ENCODE measurements around the gene TSPAN16. TPM values are rescaled to one million over a fixed set of nuclear protein-coding genes. Genes with fewer than 3 reads are reported as not detected.

The TSPAN16 gene
- polyA plus RNA-seq, 1 experiment: not detected

GRCh38 chr19:11264452-11265176 lies 31.3 kb upstream of the TSPAN16 start:
- Histone ChIP-seq H3K4me3 (ENCODE audit: low read depth, low read length) (no peak overlapping the region), H3K27me3 (ENCODE audit: control insufficient read depth, insufficient read depth, low read length) (no peaks in the 10 kb centered on the region), H3K36me3 (ENCODE audit: control insufficient read depth, insufficient read depth, low read length) (no peaks in the 10 kb centered on the region)
- no peak for DNase-seq (ENCODE audit: low read depth)
- TF ChIP-seq, protein P1, sequence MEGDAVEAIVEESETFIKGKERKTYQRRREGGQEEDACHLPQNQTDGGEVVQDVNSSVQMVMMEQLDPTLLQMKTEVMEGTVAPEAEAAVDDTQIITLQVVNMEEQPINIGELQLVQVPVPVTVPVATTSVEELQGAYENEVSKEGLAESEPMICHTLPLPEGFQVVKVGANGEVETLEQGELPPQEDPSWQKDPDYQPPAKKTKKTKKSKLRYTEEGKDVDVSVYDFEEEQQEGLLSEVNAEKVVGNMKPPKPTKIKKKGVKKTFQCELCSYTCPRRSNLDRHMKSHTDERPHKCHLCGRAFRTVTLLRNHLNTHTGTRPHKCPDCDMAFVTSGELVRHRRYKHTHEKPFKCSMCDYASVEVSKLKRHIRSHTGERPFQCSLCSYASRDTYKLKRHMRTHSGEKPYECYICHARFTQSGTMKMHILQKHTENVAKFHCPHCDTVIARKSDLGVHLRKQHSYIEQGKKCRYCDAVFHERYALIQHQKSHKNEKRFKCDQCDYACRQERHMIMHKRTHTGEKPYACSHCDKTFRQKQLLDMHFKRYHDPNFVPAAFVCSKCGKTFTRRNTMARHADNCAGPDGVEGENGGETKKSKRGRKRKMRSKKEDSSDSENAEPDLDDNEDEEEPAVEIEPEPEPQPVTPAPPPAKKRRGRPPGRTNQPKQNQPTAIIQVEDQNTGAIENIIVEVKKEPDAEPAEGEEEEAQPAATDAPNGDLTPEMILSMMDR (IDR thresholded peaks at IDR 0.05; ENCODE audit: insufficient read depth, low read depth, low read length): no peak
- CTCF ChIA-PET: interaction anchor here (0.9 to 1.4 kb wide), 4 partner anchors 14 to 218 kb away, joined by 3 read pairs; no protein-coding TSS in a partner anchor
- POLR2A ChIA-PET: no interaction called here

GRCh38 chr19:11265177-11265784 lies 30.7 kb upstream of the TSPAN16 start:
- Histone ChIP-seq H3K36me3 (ENCODE audit: control insufficient read depth, insufficient read depth, low read length) (no peaks in the 10 kb centered on the region), H3K4me3 (ENCODE audit: low read depth, low read length) (no peak overlapping the region), H3K27me3 (ENCODE audit: control insufficient read depth, insufficient read depth, low read length) (no peaks in the 10 kb centered on the region)
- no peak for DNase-seq (ENCODE audit: low read depth)
- ChIA-PET CTCF (interaction anchor here (0.9 to 1.4 kb wide), 3 partner anchors 19 to 217 kb away, joined by 3 read pairs; no protein-coding TSS in a partner anchor), POLR2A (no interaction called here)
- TF ChIP-seq, protein P1 (IDR thresholded peaks at IDR 0.05; ENCODE audit: insufficient read depth, low read depth, low read length): no peak

GRCh38 chr19:11265785-11266236 lies 30.1 kb upstream of the TSPAN16 start:
- ChIA-PET CTCF (interaction anchor here (0.9 to 1.4 kb wide), 4 partner anchors 20 to 216 kb away, joined by 3 to 8 read pairs (median 3); no protein-coding TSS in a partner anchor), POLR2A (no interaction called here)
- TF ChIP-seq, protein P1 (IDR thresholded peaks at IDR 0.05; ENCODE audit: insufficient read depth, low read depth, low read length): no peak
- no peak for DNase-seq (ENCODE audit: low read depth)
- no peak overlapping the region for H3K4me3 ChIP-seq (ENCODE audit: low read depth, low read length)
- no peaks in the 10 kb centered on the region for H3K36me3 ChIP-seq (ENCODE audit: control insufficient read depth, insufficient read depth, low read length)
- H3K27me3 ChIP-seq (ENCODE audit: control insufficient read depth, insufficient read depth, low read length): no peaks in the 10 kb centered on the region

DNA sequence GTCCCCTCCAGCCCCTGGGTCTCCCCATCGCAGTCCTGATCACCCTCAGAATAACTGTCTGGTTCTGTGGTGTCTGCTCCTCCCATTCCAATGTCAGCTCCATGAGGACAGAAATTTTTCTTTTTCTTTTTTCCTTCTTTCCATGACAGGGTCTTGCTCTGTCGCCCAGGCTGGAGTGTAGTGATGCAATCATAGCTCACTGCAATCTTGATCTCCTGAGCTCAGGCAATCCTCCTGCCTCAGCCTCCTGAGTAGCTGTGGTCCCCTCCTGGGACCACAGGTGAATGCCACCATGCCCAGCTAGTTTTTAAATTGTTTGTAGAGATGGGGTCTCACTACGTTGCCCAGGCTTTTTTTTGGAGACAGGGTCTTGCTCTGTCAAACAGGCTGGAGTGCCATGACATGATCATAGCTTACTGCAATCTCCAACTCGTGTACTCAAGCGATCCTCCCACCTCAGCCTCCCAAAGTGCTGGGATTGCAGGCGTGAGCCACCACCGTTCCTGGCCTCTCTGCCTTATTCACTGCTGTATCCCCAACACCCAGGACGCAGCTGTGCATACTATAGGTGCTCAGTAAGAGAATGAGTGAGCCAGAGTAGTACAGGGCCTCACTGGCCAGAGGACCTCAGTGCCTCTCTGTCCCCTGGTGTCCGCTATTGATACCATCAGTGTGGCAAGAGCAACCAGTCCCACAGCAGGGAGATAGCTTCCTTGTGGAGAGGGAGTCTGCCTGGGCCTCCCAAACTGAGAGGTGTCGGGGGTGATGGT lies 28.5 kb upstream of the TSPAN16 start:
- no peak for DNase-seq (ENCODE audit: low read depth)
- TF ChIP-seq, protein P1 (IDR thresholded peaks at IDR 0.05; ENCODE audit: insufficient read depth, low read depth, low read length): no peak
- CTCF ChIA-PET: interaction anchor here (1.0 to 1.4 kb wide), 3 partner anchors 26 to 215 kb away, joined by 3 to 5 read pairs (median 3); no protein-coding TSS in a partner anchor
- H3K4me3 ChIP-seq (ENCODE audit: low read depth, low read length): no peak overlapping the region
- POLR2A ChIA-PET: no interaction called here
- H3K36me3 ChIP-seq (ENCODE audit: control insufficient read depth, insufficient read depth, low read length): no peaks in the 10 kb centered on the region
- H3K27me3 ChIP-seq (ENCODE audit: control insufficient read depth, insufficient read depth, low read length): no peaks in the 10 kb centered on the region

All from BJ (cell line).